HG02852 (cell line): ENCODE measurements around the gene C9orf50.

Source experiments
- ATAC-seq: cut with Tn5 transposase; IDR thresholded peaks from one replicate; pipeline ENCODE4 v1.9.1; 2021; ENCODE audit warnings: mild to moderate bottlenecking, moderate library complexity; ENCODE audit not compliant: unreplicated experiment

The C9orf50 gene

GRCh38 chr9:129612123-129612522 lies 8.8 kb downstream of the C9orf50 start:
- no peak for ATAC-seq

- ATAC-seq: no peak
Measured at GRCh38 chr9:129611307-129611800, 9.5 kb downstream of the C9orf50 start.

- no peak for ATAC-seq
Measured at GRCh38 chr9:129610473-129611306, 10.2 kb downstream of the C9orf50 start.

GRCh38 chr9:129610213-129610472 lies 10.8 kb downstream of the C9orf50 start:
- ATAC-seq: no peak

- ATAC-seq: no peak
Measured at GRCh38 chr9:129609486-129610212, 11.3 kb downstream of the C9orf50 start.

GRCh38 chr9:129608561-129609481 lies 12.1 kb downstream of the C9orf50 start:
- ATAC-seq: no peak

GRCh38 chr9:129607027-129607387 lies 13.9 kb downstream of the C9orf50 start:
- no peak for ATAC-seq

GRCh38 chr9:129606161-129607026 lies 14.5 kb downstream of the C9orf50 start:
- ATAC-seq: no peak

GRCh38 chr9:129604766-129605163 lies 16.1 kb downstream of the C9orf50 start:
- ATAC-seq: no peak

GRCh38 chr9:129604056-129604765 lies 16.7 kb downstream of the C9orf50 start:
- ATAC-seq: no peak

- no peak for ATAC-seq
Measured at GRCh38 chr9:129602598-129603415, 18.1 kb downstream of the C9orf50 start.

- ATAC-seq: no peak
Measured at GRCh38 chr9:129601082-129601674, 19.7 kb downstream of the C9orf50 start.

GRCh38 chr9:129598089-129598596 lies 22.8 kb downstream of the C9orf50 start:
- no peak for ATAC-seq

- no peak for ATAC-seq
Measured at GRCh38 chr9:129597355-129598088, 23.4 kb downstream of the C9orf50 start.

GRCh38 chr9:129596541-129597331 lies 24.2 kb downstream of the C9orf50 start:
- no peak for ATAC-seq

GRCh38 chr9:129595903-129596540 lies 24.9 kb downstream of the C9orf50 start:
- no peak for ATAC-seq
